ENCODE measurements around the gene HMGCL. TPM values are rescaled to one million over a fixed set of nuclear protein-coding genes. Genes with fewer than 3 reads are reported as not detected.

HMGCL gene
- total and polyA plus RNA-seq, 2 of the 13 experiments (the other 11 are each of a cell fraction or from before 2014, with no cell fraction given): 21.3 to 41.4 TPM

DNA sequence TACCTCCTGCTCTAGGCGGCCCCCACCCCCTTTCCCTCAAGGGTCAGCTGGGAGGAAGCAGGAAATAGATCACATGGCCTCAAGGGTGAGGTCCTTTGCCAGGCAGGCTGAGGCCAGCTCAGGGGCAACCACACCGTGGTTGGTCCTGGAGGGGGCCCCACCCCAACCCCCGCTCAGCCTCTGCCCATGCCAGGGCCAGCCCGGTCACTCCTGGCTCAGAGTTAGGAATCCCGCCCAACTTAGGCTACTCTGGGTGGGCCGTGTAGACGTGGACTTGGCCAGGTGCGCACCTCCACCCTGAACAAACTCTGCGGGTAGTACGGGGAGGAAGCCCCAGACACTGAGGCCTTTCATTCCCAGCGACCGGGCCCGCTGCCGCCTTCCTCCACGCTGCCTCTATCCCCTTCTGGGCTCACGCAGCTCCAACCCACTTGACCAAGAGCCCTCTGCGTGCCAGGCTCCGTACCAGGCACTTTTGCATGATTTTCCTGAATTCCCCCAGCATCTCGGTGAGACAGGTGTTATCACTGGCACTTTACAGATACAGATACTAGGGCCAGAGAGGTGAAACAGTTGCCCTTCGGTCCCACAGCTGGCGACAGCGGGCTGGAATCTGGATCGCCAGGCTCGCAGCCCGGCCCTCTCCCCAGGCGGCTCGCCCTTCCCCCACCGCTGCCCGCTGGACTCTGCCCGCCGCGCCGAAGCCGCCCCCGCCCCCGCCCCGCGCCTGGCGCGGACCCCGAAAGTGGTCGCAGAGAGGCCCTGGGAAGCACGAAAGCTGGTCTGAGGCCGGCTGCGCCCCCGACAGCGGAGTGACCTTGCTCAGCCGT lies 25.4 kb downstream of the HMGCL start (continued):
- TF ChIP-seq, protein P1, sequence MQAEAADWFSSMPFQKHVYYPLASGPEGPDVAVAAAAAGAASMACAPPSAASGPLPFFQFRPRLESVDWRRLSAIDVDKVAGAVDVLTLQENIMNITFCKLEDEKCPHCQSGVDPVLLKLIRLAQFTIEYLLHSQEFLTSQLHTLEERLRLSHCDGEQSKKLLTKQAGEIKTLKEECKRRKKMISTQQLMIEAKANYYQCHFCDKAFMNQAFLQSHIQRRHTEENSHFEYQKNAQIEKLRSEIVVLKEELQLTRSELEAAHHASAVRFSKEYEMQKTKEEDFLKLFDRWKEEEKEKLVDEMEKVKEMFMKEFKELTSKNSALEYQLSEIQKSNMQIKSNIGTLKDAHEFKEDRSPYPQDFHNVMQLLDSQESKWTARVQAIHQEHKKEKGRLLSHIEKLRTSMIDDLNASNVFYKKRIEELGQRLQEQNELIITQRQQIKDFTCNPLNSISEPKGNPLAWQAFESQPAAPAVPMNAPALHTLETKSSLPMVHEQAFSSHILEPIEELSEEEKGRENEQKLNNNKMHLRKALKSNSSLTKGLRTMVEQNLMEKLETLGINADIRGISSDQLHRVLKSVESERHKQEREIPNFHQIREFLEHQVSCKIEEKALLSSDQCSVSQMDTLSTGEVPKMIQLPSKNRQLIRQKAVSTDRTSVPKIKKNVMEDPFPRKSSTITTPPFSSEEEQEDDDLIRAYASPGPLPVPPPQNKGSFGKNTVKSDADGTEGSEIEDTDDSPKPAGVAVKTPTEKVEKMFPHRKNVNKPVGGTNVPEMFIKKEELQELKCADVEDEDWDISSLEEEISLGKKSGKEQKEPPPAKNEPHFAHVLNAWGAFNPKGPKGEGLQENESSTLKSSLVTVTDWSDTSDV (CRISPR knock-in tag; IDR thresholded peaks at IDR 0.05): no peak
- TF ChIP-seq ZNF598 (CRISPR knock-in tag; IDR thresholded peaks at IDR 0.05; ENCODE audit: borderline replicate concordance) (no peak), ZNF552 (CRISPR knock-in tag; IDR thresholded peaks at IDR 0.05; ENCODE audit: borderline replicate concordance) (no peak), TCF12 (IDR thresholded peaks at IDR 0.05) (no peak), TCF12 (CRISPR knock-in tag; IDR thresholded peaks at IDR 0.05) (no peak), ZNF768 (CRISPR knock-in tag; IDR thresholded peaks at IDR 0.05) (no peak), TBX3 (IDR thresholded peaks at IDR 0.05; ENCODE audit: borderline replicate concordance) (no peak), SALL1 (CRISPR knock-in tag; IDR thresholded peaks at IDR 0.05) (peak; percentile 50), TARDBP (CRISPR knock-in tag; IDR thresholded peaks at IDR 0.05) (peak; percentile 7; the same call in 1 of the 2 replicates), JUN (CRISPR knock-in tag; IDR thresholded peaks at IDR 0.05) (no peak), FOXM1 (CRISPR knock-in tag; IDR thresholded peaks at IDR 0.05) (no peak), RELA (CRISPR knock-in tag; IDR thresholded peaks at IDR 0.05) (no peak), CBFB (CRISPR knock-in tag; IDR thresholded peaks at IDR 0.05) (no peak), KLF11 (CRISPR knock-in tag; IDR thresholded peaks at IDR 0.05) (no peak), CHCHD3 (CRISPR knock-in tag; IDR thresholded peaks at IDR 0.05) (no peak), ZNF713 (CRISPR knock-in tag; IDR thresholded peaks at IDR 0.05) (no peak), RFX5 (IDR thresholded peaks at IDR 0.05; ENCODE audit: low read depth, low read length) (no peak), SMARCE1 (IDR thresholded peaks at IDR 0.05; ENCODE audit: borderline replicate concordance) (no peak)
- TF ChIP-seq, protein P2, sequence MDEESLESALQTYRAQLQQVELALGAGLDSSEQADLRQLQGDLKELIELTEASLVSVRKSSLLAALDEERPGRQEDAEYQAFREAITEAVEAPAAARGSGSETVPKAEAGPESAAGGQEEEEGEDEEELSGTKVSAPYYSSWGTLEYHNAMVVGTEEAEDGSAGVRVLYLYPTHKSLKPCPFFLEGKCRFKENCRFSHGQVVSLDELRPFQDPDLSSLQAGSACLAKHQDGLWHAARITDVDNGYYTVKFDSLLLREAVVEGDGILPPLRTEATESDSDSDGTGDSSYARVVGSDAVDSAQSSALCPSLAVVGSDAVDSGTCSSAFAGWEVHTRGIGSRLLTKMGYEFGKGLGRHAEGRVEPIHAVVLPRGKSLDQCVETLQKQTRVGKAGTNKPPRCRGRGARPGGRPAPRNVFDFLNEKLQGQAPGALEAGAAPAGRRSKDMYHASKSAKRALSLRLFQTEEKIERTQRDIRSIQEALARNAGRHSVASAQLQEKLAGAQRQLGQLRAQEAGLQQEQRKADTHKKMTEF (CRISPR knock-in tag; IDR thresholded peaks at IDR 0.05): no peak; the same call in 1 of the 2 replicates
- TF ChIP-seq, protein P3, sequence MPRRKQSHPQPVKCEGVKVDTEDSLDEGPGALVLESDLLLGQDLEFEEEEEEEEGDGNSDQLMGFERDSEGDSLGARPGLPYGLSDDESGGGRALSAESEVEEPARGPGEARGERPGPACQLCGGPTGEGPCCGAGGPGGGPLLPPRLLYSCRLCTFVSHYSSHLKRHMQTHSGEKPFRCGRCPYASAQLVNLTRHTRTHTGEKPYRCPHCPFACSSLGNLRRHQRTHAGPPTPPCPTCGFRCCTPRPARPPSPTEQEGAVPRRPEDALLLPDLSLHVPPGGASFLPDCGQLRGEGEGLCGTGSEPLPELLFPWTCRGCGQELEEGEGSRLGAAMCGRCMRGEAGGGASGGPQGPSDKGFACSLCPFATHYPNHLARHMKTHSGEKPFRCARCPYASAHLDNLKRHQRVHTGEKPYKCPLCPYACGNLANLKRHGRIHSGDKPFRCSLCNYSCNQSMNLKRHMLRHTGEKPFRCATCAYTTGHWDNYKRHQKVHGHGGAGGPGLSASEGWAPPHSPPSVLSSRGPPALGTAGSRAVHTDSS (CRISPR knock-in tag; conservative IDR thresholded peaks at IDR 0.05): no peak
- TF ChIP-seq, protein P4, sequence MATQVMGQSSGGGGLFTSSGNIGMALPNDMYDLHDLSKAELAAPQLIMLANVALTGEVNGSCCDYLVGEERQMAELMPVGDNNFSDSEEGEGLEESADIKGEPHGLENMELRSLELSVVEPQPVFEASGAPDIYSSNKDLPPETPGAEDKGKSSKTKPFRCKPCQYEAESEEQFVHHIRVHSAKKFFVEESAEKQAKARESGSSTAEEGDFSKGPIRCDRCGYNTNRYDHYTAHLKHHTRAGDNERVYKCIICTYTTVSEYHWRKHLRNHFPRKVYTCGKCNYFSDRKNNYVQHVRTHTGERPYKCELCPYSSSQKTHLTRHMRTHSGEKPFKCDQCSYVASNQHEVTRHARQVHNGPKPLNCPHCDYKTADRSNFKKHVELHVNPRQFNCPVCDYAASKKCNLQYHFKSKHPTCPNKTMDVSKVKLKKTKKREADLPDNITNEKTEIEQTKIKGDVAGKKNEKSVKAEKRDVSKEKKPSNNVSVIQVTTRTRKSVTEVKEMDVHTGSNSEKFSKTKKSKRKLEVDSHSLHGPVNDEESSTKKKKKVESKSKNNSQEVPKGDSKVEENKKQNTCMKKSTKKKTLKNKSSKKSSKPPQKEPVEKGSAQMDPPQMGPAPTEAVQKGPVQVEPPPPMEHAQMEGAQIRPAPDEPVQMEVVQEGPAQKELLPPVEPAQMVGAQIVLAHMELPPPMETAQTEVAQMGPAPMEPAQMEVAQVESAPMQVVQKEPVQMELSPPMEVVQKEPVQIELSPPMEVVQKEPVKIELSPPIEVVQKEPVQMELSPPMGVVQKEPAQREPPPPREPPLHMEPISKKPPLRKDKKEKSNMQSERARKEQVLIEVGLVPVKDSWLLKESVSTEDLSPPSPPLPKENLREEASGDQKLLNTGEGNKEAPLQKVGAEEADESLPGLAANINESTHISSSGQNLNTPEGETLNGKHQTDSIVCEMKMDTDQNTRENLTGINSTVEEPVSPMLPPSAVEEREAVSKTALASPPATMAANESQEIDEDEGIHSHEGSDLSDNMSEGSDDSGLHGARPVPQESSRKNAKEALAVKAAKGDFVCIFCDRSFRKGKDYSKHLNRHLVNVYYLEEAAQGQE (IDR thresholded peaks at IDR 0.05; ENCODE audit: borderline replicate concordance in 1 of 2, low read depth in 1 of 2, low read length in 2 of 2): no peak; a peak in 1 of 4 replicates
